NOMO-1 treated with dmso at 0.1 percent for 144 hours (cell line): ENCODE data around the gene GPRASP1.
"Not testable (repeated sequence)": the region's sequence is repeated elsewhere in the genome, so short reads cannot be mapped to it uniquely, and the experiment has no call there.

Source experiments
- DNase-seq: peaks from one replicate; lab custom pipeline; 2025; ENCODE audit not compliant: unreplicated experiment; lab: John Stamatoyannopoulos, UW

The GPRASP1 gene, protein sequence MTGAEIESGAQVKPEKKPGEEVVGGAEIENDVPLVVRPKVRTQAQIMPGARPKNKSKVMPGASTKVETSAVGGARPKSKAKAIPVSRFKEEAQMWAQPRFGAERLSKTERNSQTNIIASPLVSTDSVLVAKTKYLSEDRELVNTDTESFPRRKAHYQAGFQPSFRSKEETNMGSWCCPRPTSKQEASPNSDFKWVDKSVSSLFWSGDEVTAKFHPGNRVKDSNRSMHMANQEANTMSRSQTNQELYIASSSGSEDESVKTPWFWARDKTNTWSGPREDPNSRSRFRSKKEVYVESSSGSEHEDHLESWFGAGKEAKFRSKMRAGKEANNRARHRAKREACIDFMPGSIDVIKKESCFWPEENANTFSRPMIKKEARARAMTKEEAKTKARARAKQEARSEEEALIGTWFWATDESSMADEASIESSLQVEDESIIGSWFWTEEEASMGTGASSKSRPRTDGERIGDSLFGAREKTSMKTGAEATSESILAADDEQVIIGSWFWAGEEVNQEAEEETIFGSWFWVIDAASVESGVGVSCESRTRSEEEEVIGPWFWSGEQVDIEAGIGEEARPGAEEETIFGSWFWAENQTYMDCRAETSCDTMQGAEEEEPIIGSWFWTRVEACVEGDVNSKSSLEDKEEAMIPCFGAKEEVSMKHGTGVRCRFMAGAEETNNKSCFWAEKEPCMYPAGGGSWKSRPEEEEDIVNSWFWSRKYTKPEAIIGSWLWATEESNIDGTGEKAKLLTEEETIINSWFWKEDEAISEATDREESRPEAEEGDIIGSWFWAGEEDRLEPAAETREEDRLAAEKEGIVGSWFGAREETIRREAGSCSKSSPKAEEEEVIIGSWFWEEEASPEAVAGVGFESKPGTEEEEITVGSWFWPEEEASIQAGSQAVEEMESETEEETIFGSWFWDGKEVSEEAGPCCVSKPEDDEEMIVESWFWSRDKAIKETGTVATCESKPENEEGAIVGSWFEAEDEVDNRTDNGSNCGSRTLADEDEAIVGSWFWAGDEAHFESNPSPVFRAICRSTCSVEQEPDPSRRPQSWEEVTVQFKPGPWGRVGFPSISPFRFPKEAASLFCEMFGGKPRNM (N-terminal part only)

DNA sequence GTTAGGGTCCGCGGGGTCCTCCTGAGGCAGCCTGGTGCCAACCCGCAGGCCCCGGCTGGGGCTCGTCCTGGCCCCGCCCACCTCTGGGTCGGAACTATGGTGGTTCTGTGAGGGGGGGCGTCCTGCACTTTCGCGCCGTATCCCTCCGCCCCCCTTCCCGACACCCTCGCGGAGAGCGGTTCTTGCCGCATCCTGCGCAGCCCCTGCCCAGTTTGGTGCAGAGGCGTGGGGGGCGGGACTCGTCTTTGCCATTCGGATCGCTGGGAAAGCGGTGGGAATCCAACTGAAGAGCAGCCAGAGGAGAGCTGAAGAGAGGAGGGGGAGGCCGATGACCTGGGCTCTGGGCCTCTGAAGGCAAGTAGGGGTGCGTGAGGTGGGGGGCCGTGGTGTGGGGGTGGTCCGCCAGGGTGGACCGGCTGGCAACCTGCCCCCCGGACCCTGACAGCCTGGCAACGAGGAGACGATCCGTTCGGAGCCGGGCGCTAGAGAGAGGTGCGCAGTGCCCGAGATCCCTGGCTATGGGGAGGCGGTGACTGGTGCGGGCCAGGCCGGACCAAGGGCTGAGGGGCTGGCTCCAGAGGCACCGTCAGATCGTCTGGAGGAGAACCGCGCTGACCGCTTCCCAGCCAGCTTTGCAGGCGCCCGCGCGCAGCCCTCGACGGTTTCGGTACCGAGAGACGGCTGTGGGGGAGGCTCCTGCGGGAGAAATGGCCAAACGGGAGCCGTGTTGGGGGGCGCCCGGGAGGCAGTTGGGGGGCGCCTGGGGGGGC, at the start of gene GPRASP1:
Gene GPRASP1 (plus strand): TSS at position 242 of the 770 bp plus-strand sequence. CDS start 2,431 bp downstream, outside the sequence.
- DNase-seq: no peak

DNA sequence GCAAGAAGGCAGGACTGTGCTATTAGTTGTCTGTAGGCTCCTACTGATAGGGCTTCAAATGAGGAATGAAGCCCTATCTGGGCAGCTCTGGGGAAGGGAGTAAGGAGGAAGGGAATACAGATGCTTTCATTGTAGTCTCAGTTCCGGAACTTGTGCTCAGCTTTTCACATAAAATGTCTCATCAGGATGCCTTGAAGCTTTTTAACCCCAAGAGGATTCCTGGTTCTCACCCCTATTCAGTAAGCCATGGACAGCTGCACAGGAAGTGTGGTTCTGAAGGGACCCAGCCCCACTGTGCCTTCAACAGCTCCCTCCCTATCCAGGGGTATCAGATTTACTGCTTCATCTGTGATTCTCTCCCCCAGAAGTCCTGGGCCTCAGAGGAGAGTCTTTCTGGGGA, 47.0 kb upstream of the GPRASP1 start:
- DNase-seq: no peak

DNA sequence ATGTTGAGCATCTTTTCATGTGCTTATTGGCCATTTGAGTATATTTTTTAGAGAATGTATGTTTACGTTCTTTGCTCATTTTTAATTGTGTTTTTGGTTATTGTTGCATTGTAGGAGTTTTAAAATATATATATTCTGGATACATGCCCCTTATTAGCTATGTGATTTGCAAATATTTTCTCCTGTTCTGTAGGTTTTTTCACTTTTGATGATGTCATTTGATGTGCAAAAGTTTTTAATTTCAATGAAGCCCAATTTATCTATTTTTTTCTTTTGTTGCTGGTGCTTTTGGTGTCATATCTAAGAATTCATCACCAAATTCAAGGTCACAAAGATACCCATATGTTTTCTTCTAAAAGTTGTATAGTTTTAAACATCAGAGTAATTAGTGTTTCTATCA, 45.2 kb upstream of the GPRASP1 start:
- no peak for DNase-seq

DNA sequence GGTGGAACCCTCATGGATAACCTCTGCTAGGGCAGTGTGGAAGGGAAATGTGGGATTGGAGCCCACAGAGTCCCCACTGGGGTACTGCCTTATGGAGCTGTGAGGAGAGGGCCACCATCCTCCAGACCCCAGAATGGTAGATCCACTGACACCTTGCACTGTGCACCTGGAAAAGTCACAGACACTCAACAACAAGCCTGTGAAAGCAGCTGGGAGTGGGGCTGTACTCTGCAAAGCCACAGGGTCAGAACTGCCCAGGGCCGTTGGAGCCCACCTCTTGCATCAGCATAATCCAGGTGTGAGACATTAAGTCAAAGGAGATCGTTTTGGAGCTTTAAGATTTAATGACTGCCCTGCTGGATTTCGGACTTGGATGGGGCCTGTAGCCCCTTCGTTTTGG, 40.4 kb upstream of the GPRASP1 start:
- DNase-seq: no peak

DNA sequence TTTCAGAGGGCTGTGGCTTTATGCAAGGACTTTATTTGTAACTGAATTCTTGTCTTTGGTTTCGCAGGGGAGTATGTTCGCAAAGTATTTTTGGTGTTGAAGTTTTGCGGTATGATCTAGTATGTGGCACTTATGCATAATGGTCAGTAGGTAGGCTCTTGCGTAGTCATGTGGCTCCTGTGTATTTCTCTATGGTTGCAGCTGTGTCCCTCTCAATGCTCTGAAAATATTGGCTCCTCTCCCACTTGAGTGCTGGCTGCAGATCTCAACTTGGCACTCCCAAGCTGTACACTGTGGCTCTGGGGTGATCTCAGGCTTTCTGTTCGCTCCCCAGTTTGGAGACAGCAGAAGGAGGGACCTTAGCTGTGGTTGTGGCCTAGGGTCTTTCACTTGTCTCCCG, 27.2 kb upstream of the GPRASP1 start:
- DNase-seq: no peak

DNA sequence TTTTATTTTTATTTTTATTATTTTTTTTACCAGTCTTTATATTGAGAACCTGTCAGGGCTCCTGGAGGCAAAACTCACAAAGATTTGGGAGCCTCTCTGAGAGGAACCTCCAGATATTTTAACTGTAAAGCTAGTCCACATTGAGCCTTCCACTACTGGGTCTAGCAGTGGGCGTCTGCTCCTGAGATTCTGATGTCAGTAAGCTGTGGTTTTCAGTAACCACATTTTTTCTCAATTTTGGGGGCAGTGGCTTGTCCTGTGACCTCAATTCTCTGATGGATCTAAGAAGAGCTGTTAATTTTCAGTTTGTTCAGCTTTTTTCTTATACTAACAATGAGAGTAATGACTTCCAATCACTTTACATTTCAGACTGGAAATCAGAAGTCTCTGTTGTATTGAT, 23.6 kb upstream of the GPRASP1 start:
- no peak for DNase-seq

DNA sequence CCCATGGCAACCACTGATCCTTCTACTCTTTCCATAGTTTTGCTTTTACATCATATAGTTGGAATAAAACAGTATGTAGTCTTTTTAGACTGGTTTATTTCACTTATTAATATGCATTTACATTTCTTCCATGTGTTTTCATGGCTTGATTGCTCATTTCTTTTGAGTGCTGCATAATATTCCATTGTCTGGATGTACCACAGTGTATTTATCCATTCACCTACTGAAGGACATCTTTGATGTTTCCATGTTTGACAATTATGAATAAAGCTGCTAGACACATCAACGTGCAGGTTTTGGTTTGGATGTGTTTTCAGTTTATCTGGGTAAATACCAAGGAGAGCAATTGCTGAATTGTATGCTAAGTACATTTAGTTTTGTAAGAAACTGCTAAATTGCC, 13.7 kb upstream of the GPRASP1 start:
- DNase-seq: no peak

DNA sequence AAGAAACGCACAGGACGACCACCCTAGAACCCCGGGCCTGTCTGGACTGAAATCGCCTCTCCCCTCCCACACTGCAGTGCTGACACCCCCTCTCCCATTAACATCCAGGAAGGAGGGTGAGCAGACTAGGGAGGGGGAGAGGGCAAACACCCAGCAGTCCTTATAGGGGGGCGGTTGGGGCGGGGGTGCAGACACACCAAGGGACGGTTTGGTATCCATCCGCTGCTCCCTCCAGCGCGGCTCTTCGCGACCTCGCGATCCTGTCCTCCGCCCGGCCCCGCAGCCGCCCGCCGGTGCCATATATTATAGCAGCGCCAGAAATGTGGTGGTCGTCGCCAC, 411 bp upstream of the GPRASP1 start:
- DNase-seq: no peak

DNA sequence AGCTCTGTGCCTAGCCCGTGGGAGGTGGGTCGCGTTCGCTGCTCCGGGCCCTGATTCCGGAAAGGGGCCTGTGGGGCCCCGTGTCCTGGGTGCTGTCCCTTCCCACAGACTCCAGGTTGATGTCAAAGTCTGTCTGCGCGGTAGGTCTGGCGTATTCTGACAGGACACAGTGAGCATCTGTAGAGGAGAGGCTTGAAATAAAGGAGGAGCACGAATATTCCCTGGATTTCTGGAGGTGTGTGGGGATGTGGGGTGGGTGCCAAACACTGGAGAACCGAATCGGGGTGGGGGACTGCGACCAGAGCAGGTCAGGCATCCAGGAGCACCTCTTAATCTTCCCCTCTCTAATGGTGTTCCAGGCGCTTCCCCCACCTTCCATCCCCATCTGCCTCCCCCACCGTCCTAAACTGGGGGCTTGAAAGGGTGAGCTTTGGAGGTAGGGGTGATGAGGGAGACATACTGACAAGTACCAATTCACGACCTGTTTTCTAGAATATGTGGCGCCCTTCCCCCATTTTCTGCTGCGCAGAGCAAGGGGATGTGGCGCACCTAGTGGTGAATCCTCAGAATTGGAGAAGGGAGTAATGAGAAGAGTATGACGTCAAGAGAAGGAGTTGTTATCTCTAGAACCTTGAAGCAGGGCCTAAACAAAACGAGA, 877 bp downstream of the GPRASP1 start:
- no peak for DNase-seq

DNA sequence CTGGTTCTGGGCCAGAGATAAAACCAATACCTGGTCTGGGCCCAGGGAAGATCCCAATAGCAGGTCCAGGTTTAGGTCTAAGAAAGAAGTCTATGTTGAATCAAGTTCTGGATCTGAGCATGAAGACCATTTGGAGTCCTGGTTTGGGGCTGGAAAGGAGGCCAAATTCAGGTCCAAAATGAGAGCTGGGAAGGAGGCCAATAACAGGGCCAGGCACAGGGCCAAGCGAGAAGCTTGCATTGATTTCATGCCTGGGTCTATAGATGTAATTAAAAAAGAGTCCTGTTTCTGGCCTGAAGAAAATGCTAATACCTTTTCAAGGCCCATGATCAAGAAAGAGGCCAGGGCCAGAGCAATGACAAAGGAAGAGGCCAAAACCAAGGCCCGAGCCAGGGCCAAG, 3.4 kb downstream of the GPRASP1 start:
- no peak for DNase-seq

DNA sequence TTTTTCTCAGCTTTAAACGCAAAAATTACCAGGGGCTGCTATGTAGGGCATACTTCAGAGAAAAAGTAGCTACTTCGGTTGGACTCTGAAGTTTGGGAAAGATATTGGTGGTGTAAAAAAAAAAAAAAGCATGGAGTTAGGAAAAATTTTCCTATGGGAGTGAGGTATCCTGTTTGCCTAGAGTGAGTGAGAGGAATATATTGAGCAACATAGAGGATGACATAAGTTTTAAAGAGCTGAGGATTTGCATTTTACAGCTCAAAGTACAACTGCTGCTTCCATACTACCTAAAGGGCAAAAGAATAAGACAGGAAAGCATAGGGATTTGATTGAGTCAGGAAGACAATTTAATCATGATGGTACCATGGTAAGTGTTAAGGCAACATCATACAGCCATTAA, 7.3 kb downstream of the GPRASP1 start:
- no peak for DNase-seq

DNA sequence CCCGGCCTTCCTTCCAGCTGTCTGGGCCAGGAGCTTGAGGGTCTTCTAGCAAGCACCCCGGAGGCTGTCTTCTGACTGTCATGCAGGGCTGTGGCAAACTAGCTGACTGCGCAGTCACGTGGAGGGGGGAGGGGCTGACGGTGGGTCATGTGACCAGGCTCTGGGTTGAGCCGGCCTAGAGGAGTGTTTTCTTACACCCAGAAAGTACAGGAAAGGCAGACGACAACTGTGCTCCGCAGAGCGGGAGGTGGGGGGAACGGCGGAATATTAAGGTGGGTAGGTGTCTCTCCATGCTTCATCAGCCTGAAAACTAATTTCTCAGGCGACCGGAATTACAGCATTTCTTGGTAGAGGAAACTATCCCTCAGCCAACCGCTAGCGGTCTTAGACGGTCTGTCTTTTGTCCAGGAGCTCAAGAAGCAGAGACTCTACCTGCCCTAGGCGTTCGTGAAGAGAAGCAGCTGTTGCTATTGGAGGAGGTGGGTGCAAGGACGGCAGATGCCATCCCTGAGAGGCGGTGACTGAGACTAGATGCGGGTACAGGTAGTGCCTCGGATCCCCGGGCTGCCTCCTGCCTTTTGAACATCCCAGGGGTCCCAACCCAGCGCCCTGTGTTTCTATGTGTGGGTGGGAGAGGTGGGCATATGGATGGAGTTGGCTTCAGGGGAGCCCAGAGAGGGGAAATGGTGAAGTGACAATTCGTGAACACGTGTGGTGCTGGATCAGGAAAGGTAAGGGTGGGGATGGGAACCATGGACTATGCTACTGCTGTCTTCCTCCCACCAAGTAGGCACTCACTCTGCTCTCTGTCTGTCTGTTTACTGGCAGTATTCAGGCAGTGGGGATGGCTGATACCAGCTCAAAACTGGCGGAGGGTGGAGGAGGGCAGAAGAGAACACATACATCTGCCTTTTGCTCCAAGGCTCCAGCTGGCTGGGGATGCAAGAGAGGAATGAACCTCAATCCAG, 8.8 kb downstream of the GPRASP1 start:
- peak; percentile 38 for DNase-seq

DNA sequence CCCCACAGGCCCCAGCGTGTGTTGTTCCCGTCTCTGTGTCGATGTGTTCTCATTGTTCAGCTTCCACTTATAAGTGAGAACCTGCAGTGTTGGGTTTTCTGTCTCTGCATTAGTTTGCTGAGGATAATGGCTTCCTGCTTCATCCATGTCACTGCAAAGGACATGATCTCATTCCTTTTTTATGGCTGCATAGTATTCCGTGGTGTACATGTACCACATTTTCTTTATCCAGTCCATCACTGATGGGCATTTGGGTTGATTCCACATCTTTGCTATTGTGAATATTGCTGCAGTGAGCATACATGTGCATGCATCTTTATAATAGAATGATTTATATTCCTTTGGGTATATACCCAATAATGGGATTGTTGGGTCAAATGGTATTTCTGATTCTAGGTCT, 12.5 kb downstream of the GPRASP1 start:
- DNase-seq: not testable (repeated sequence)

DNA sequence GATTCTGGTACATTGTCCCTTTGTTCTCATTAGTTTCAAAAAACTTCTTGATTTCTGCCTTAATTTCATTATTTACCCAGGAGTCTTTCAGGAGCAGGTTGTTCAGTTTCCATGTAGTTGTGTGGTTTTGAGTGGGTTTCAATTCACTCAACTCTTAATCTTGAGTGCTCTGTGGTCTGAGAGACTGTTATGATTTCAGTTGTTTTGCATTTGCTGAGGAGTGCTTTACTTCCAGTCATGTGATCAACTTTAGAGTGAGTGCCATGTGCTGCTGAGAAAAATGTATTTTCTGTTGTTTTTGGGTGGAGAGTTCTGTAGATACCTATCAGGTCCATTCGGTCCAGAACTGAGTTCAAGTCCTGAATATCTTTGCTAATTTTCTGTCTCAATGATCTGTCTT, 15.8 kb downstream of the GPRASP1 start:
- not testable (repeated sequence) for DNase-seq

DNA sequence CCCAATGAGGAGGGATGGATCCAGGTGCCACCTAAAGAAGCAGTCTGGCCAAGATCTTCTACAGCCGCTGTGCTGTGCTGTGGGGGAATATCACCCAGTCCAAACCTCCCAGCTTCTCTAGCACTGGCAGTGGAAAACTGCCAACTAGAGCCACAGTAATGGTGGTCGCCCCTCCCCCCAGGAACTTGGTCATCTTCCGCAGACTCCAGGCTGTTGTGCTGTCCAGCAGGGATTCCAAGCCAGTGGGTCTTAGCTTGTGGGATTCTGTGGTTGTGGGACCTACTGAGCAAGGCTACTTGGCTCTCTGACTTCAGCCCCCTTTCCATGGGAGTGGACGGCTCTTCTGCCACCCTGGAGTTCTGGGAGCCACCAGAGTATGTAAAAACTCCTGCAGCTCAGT, 18.2 kb downstream of the GPRASP1 start:
- no peak for DNase-seq

DNA sequence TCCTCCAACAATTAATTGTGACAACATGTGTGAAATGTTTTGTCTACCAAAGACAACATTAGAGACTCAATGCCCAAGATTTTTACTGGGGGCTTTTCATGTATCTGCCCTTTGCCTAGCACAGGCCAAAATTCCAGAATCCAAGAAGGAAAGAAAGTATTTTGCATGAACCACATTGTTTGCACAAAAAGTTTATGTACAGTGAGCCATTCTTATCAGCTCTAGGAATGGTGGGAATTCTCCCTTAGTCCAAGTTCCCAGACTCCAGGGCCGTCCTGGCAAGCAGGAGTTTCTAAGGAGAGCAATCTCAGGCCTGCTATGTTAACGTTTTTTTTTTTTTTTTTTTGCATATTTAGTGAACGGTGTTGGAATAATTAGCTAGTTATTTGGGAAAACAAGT, 21.6 kb downstream of the GPRASP1 start:
- no peak for DNase-seq

DNA sequence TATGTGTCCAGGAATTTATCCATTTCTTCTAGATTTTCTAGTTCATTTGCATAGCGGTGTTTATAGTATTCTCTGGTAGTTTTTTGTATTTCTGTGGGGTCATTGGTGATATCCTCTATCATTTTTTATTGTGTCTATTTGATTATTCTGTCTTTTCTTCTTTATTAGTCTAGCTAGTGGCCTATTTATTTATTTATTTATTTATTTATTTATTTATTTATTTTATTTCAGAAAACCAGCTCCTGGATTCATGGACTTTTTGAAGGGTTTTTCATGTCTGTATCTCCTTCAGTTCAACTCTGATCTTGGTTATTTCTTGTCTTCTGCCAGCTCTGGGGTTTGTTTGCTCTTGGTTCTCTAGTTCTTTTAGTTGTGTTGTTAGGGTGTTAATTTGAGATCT, 26.2 kb downstream of the GPRASP1 start:
- DNase-seq: not testable (repeated sequence)

DNA sequence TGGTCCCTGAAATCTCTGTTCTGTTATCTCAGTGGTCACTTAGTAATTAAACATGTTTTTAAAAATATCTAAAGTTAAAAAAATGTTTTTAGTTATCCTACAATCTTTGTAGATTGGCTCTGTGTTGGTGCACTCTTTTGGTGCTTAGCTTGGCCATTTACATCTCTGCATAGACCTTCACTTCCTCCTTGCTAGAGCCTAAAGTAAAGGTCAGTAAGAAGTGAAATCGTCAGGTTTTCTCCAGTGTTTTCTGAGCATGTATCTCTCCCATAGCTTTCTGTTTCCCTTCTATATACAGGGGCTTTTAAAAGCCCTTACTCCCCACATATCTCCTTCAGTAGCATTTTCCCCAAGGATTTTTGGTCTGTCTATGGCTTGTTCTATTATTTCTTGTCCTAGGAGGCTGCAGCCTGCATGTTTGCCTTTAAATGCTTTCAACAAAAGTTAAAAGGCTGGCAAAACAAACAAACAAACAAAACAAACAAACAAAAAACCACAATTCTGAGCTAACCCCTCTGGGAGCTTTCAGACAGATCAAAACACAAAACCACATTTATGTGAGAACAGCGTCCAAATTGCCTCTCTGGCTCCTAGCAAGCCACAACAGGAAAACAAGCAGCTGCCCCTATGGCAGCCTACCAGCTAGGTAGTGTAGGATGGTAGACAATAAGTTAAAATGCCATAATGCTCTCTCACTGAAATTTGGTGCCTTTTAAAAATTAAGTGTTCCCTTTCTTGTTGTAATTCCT, 33.7 kb downstream of the GPRASP1 start:
- no peak for DNase-seq

DNA sequence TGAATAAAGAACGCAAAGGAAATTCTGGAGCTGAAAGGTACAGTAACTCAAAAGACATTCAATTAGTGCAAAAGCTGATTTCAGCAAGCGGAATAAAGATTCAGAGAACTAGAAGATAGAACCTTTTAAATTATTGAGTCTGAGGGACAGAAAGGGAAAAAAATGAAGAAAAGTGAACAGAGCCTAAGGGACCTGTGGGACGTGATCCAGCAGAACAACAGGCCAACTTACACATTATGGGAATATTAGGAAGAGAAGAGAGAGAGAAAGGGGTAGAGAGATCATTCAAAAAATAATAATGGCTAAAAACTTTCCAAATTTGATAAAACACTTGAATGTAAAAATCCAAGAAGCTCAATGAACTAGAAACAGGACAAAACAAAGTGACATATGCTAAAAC, 43.5 kb downstream of the GPRASP1 start:
- no peak for DNase-seq
